ENCODE measurements around the gene NEUROG1.
"Not testable (repeated sequence)": the region's sequence is repeated elsewhere in the genome, so short reads cannot be mapped to it uniquely, and the experiment has no call there.

The NEUROG1 gene

GRCh38 chr5:135533334-135533733, 2.4 kb downstream of the NEUROG1 start:
- H3K9me3 ChIP-seq (replicated peaks; ENCODE audit: low read length): no peaks in the 10 kb centered on the region
- H3K27me3 ChIP-seq (ENCODE audit: control insufficient read depth, insufficient read depth, low read length): peaks cover 91% of the 10 kb centered on the region
- H3K9ac ChIP-seq (ENCODE audit: low read depth, low read length): no peak overlapping the region
- no peaks in the 10 kb centered on the region for H3K4me1 ChIP-seq (ENCODE audit: control insufficient read depth, insufficient read depth, low read length)
- no peak overlapping the region for H3K4me2 ChIP-seq (ENCODE audit: low read length)
- no peak overlapping the region for H3K4me3 ChIP-seq (ENCODE audit: low read length)
- H3K36me3 ChIP-seq (ENCODE audit: insufficient read depth, low read length): no peaks in the 10 kb centered on the region

- not testable (repeated sequence) for H3K9ac ChIP-seq (ENCODE audit: low read depth, low read length); H3K36me3 ChIP-seq (ENCODE audit: insufficient read depth, low read length); H3K4me2 ChIP-seq (ENCODE audit: low read length); H3K4me1 ChIP-seq (ENCODE audit: control insufficient read depth, insufficient read depth, low read length); H3K4me3 ChIP-seq (ENCODE audit: low read length); H3K9me3 ChIP-seq (replicated peaks; ENCODE audit: low read length)
- H3K27me3 ChIP-seq (ENCODE audit: control insufficient read depth, insufficient read depth, low read length): peaks cover 75% of the 10 kb centered on the region
Measured at GRCh38 chr5:135529576-135529975, 6.2 kb downstream of the NEUROG1 start.

GRCh38 chr5:135526924-135527323, 8.8 kb downstream of the NEUROG1 start:
- Histone ChIP-seq H3K9me3 (replicated peaks; ENCODE audit: low read length) (no peaks in the 10 kb centered on the region), H3K4me1 (ENCODE audit: control insufficient read depth, insufficient read depth, low read length) (no peaks in the 10 kb centered on the region), H3K36me3 (ENCODE audit: insufficient read depth, low read length) (no peaks in the 10 kb centered on the region), H3K4me3 (ENCODE audit: low read length) (no peak overlapping the region), H3K4me2 (ENCODE audit: low read length) (no peak overlapping the region), H3K27me3 (ENCODE audit: control insufficient read depth, insufficient read depth, low read length) (peaks cover 48% of the 10 kb centered on the region), H3K9ac (ENCODE audit: low read depth, low read length) (no peak overlapping the region)

- H3K9me3 ChIP-seq (replicated peaks; ENCODE audit: low read length): no peaks in the 10 kb centered on the region
- no peak overlapping the region for H3K4me3 ChIP-seq (ENCODE audit: low read length)
- H3K4me2 ChIP-seq (ENCODE audit: low read length): no peak overlapping the region
- no peak overlapping the region for H3K9ac ChIP-seq (ENCODE audit: low read depth, low read length)
- H3K4me1 ChIP-seq (ENCODE audit: control insufficient read depth, insufficient read depth, low read length): no peaks in the 10 kb centered on the region
- H3K36me3 ChIP-seq (ENCODE audit: insufficient read depth, low read length): no peaks in the 10 kb centered on the region
- H3K27me3 ChIP-seq (ENCODE audit: control insufficient read depth, insufficient read depth, low read length): peaks cover 47% of the 10 kb centered on the region
Measured at GRCh38 chr5:135521964-135522363, 13.8 kb downstream of the NEUROG1 start.

GRCh38 chr5:135517631-135518030, 18.1 kb downstream of the NEUROG1 start:
- no peaks in the 10 kb centered on the region for H3K9me3 ChIP-seq (replicated peaks; ENCODE audit: low read length)
- H3K4me2 ChIP-seq (ENCODE audit: low read length): no peak overlapping the region
- no peaks in the 10 kb centered on the region for H3K4me1 ChIP-seq (ENCODE audit: control insufficient read depth, insufficient read depth, low read length)
- H3K36me3 ChIP-seq (ENCODE audit: insufficient read depth, low read length): no peaks in the 10 kb centered on the region
- peaks cover 37% of the 10 kb centered on the region for H3K27me3 ChIP-seq (ENCODE audit: control insufficient read depth, insufficient read depth, low read length)
- H3K9ac ChIP-seq (ENCODE audit: low read depth, low read length): no peak overlapping the region
- H3K4me3 ChIP-seq (ENCODE audit: low read length): no peak overlapping the region

GRCh38 chr5:135514116-135514515, 21.6 kb downstream of the NEUROG1 start:
- Histone ChIP-seq H3K4me2 (ENCODE audit: low read length) (no peak overlapping the region), H3K4me1 (ENCODE audit: control insufficient read depth, insufficient read depth, low read length) (no peaks in the 10 kb centered on the region), H3K4me3 (ENCODE audit: low read length) (no peak overlapping the region), H3K36me3 (ENCODE audit: insufficient read depth, low read length) (no peaks in the 10 kb centered on the region), H3K9me3 (replicated peaks; ENCODE audit: low read length) (no peaks in the 10 kb centered on the region), H3K27me3 (ENCODE audit: control insufficient read depth, insufficient read depth, low read length) (peaks cover 36% of the 10 kb centered on the region), H3K9ac (ENCODE audit: low read depth, low read length) (no peak overlapping the region)

- Histone ChIP-seq H3K4me2 (ENCODE audit: low read length) (no peak overlapping the region), H3K4me3 (ENCODE audit: low read length) (no peak overlapping the region), H3K4me1 (ENCODE audit: control insufficient read depth, insufficient read depth, low read length) (no peaks in the 10 kb centered on the region), H3K36me3 (ENCODE audit: insufficient read depth, low read length) (no peaks in the 10 kb centered on the region), H3K27me3 (ENCODE audit: control insufficient read depth, insufficient read depth, low read length) (peaks cover 40% of the 10 kb centered on the region), H3K9ac (ENCODE audit: low read depth, low read length) (no peak overlapping the region), H3K9me3 (replicated peaks; ENCODE audit: low read length) (no peaks in the 10 kb centered on the region)
Measured at GRCh38 chr5:135511761-135512575, 23.8 kb downstream of the NEUROG1 start.

- Histone ChIP-seq H3K27me3 (ENCODE audit: control insufficient read depth, insufficient read depth, low read length) (peaks cover 42% of the 10 kb centered on the region), H3K4me1 (ENCODE audit: control insufficient read depth, insufficient read depth, low read length) (no peaks in the 10 kb centered on the region), H3K9me3 (replicated peaks; ENCODE audit: low read length) (no peaks in the 10 kb centered on the region), H3K4me3 (ENCODE audit: low read length) (no peak overlapping the region), H3K9ac (ENCODE audit: low read depth, low read length) (no peak overlapping the region), H3K36me3 (ENCODE audit: insufficient read depth, low read length) (no peaks in the 10 kb centered on the region), H3K4me2 (ENCODE audit: low read length) (no peak overlapping the region)
Measured at GRCh38 chr5:135509995-135510394, 25.8 kb downstream of the NEUROG1 start.

GRCh38 chr5:135508496-135509005, 27.2 kb downstream of the NEUROG1 start:
- Histone ChIP-seq H3K4me3 (ENCODE audit: low read length) (no peak overlapping the region), H3K4me1 (ENCODE audit: control insufficient read depth, insufficient read depth, low read length) (no peaks in the 10 kb centered on the region), H3K4me2 (ENCODE audit: low read length) (peak overlapping the region; percentile 47), H3K27me3 (ENCODE audit: control insufficient read depth, insufficient read depth, low read length) (peaks cover 53% of the 10 kb centered on the region), H3K9ac (ENCODE audit: low read depth, low read length) (no peak overlapping the region), H3K36me3 (ENCODE audit: insufficient read depth, low read length) (no peaks in the 10 kb centered on the region), H3K9me3 (replicated peaks; ENCODE audit: low read length) (no peaks in the 10 kb centered on the region)

- peaks cover 66% of the 10 kb centered on the region for H3K27me3 ChIP-seq (ENCODE audit: control insufficient read depth, insufficient read depth, low read length)
- H3K36me3 ChIP-seq (ENCODE audit: insufficient read depth, low read length): no peaks in the 10 kb centered on the region
- no peaks in the 10 kb centered on the region for H3K9me3 ChIP-seq (replicated peaks; ENCODE audit: low read length)
- H3K4me2 ChIP-seq (ENCODE audit: low read length): no peak overlapping the region
- no peak overlapping the region for H3K9ac ChIP-seq (ENCODE audit: low read depth, low read length)
- no peak overlapping the region for H3K4me3 ChIP-seq (ENCODE audit: low read length)
- no peaks in the 10 kb centered on the region for H3K4me1 ChIP-seq (ENCODE audit: control insufficient read depth, insufficient read depth, low read length)
Measured at GRCh38 chr5:135505973-135506372, 29.8 kb downstream of the NEUROG1 start.

GRCh38 chr5:135504376-135504775, 31.4 kb downstream of the NEUROG1 start:
- Histone ChIP-seq H3K9me3 (replicated peaks; ENCODE audit: low read length) (no peaks in the 10 kb centered on the region), H3K4me1 (ENCODE audit: control insufficient read depth, insufficient read depth, low read length) (no peaks in the 10 kb centered on the region), H3K4me3 (ENCODE audit: low read length) (no peak overlapping the region), H3K36me3 (ENCODE audit: insufficient read depth, low read length) (no peaks in the 10 kb centered on the region), H3K9ac (ENCODE audit: low read depth, low read length) (no peak overlapping the region), H3K27me3 (ENCODE audit: control insufficient read depth, insufficient read depth, low read length) (peaks cover 57% of the 10 kb centered on the region), H3K4me2 (ENCODE audit: low read length) (no peak overlapping the region)

- H3K27me3 ChIP-seq (ENCODE audit: control insufficient read depth, insufficient read depth, low read length): peaks cover 57% of the 10 kb centered on the region
- H3K9me3 ChIP-seq (replicated peaks; ENCODE audit: low read length): no peaks in the 10 kb centered on the region
- no peak overlapping the region for H3K4me2 ChIP-seq (ENCODE audit: low read length)
- H3K36me3 ChIP-seq (ENCODE audit: insufficient read depth, low read length): no peaks in the 10 kb centered on the region
- no peaks in the 10 kb centered on the region for H3K4me1 ChIP-seq (ENCODE audit: control insufficient read depth, insufficient read depth, low read length)
- no peak overlapping the region for H3K4me3 ChIP-seq (ENCODE audit: low read length)
- no peak overlapping the region for H3K9ac ChIP-seq (ENCODE audit: low read depth, low read length)
Measured at GRCh38 chr5:135503871-135504270, 31.9 kb downstream of the NEUROG1 start.

All from skeletal muscle satellite cell (primary cell).